Measurements from ENCODE around the gene C16orf92. TPM values are rescaled to one million over a fixed set of nuclear protein-coding genes. Genes with fewer than 3 reads are reported as not detected.

Gene C16orf92
- total and polyA plus RNA-seq, 2 of the 13 experiments (the other 11 are each of a cell fraction or from before 2014, with no cell fraction given), result not detected

GRCh38 chr16:30065102-30065942 lies 42.3 kb downstream of the C16orf92 start, which contains the start of gene ALDOA (continued):
- TF ChIP-seq HMGXB3 (CRISPR knock-in tag; IDR thresholded peaks at IDR 0.05; ENCODE audit: borderline replicate concordance) (peak; percentile 83), KLF16 (CRISPR knock-in tag; IDR thresholded peaks at IDR 0.05) (peak in 1 of 2 experiments; percentile 93; a peak in 3 of 4 replicates), AFF4 (CRISPR knock-in tag; IDR thresholded peaks at IDR 0.05) (peak; percentile 45), MAF1 (CRISPR knock-in tag; IDR thresholded peaks at IDR 0.05; ENCODE audit: borderline replicate concordance) (peak; percentile 74), THRA (CRISPR knock-in tag; IDR thresholded peaks at IDR 0.05; ENCODE audit: borderline replicate concordance) (peak; percentile 73; the same call in 1 of the 2 replicates), HINFP (CRISPR knock-in tag; IDR thresholded peaks at IDR 0.05; ENCODE audit: low read depth) (peak; percentile 88), IRX3 (CRISPR knock-in tag; IDR thresholded peaks at IDR 0.05; ENCODE audit: borderline replicate concordance, low read depth) (peak; percentile 57; the same call in 1 of the 2 replicates), ZNF232 (CRISPR knock-in tag; IDR thresholded peaks at IDR 0.05; ENCODE audit: borderline replicate concordance) (peak; percentile 97), SRSF1 (optimal IDR thresholded peaks at IDR 0.05; ENCODE audit: low read depth, low read length) (no peak), HNRNPUL1 (IDR thresholded peaks at IDR 0.05; ENCODE audit: low read depth, low read length) (peak; percentile 78; the same call in 1 of the 2 replicates), SUZ12 (IDR thresholded peaks at IDR 0.05; ENCODE audit: low read depth, low read length) (no peak), ZNF468 (CRISPR knock-in tag; IDR thresholded peaks at IDR 0.05) (peak; percentile 99), BRD4 (CRISPR knock-in tag; IDR thresholded peaks at IDR 0.05) (peak; percentile 99), ZNF703 (CRISPR knock-in tag; IDR thresholded peaks at IDR 0.05; ENCODE audit: borderline replicate concordance) (peak; percentile 99), ZNF747 (CRISPR knock-in tag; IDR thresholded peaks at IDR 0.05; ENCODE audit: borderline replicate concordance) (peak; percentile 98), SPEN (CRISPR knock-in tag; IDR thresholded peaks at IDR 0.05; ENCODE audit: low read depth) (peak; percentile 98), RBM22 (optimal IDR thresholded peaks at IDR 0.05; ENCODE audit: low read length) (peak; percentile 87)
